Measurements from ENCODE around the gene EZH2. TPM values are rescaled to one million over a fixed set of nuclear protein-coding genes. Genes with fewer than 3 reads are reported as not detected.

The EZH2 gene
- total RNA-seq, 2 experiments from 2014 or later: 45.5 to 72.2 TPM

- H3K36me3 ChIP-seq (ENCODE audit: insufficient read depth, low read length): no peaks in the 10 kb centered on the region
- no peak overlapping the region for H2AFZ ChIP-seq (ENCODE audit: low read length)
- POLR2A ChIA-PET: interaction anchor here (2.2 kb wide), 1 partner anchor 20 kb away, joined by 5 read pairs; no protein-coding TSS in a partner anchor
- no peaks in the 10 kb centered on the region for H3K79me2 ChIP-seq (ENCODE audit: insufficient read depth, low read depth, low read length)
- H3K27ac ChIP-seq (ENCODE audit: low read depth, low read length, poor library complexity, severe bottlenecking): no peak overlapping the region
- no peaks in the 10 kb centered on the region for H3K9me2 ChIP-seq (ENCODE audit: insufficient read depth, low read length)
- H3K4me3 ChIP-seq (ENCODE audit: low read depth, low read length, poor library complexity, severe bottlenecking): no peak overlapping the region
- H4K20me1 ChIP-seq (ENCODE audit: insufficient read depth, low read length): no peaks in the 10 kb centered on the region
- CTCF ChIA-PET (ENCODE audit: unreplicated experiment): no interaction called here
- no peak for DNase-seq (ENCODE audit: low spot score)
- H3K4me2 ChIP-seq (ENCODE audit: low read length): no peak overlapping the region
- H3K4me1 ChIP-seq (ENCODE audit: insufficient read depth, low read length, poor library complexity, severe bottlenecking): no peaks in the 10 kb centered on the region
- TF ChIP-seq EZH2phosphoT487 (IDR thresholded peaks at IDR 0.05; ENCODE audit: borderline replicate concordance, low read depth, low read length): no peak
- TF ChIP-seq, protein P1, sequence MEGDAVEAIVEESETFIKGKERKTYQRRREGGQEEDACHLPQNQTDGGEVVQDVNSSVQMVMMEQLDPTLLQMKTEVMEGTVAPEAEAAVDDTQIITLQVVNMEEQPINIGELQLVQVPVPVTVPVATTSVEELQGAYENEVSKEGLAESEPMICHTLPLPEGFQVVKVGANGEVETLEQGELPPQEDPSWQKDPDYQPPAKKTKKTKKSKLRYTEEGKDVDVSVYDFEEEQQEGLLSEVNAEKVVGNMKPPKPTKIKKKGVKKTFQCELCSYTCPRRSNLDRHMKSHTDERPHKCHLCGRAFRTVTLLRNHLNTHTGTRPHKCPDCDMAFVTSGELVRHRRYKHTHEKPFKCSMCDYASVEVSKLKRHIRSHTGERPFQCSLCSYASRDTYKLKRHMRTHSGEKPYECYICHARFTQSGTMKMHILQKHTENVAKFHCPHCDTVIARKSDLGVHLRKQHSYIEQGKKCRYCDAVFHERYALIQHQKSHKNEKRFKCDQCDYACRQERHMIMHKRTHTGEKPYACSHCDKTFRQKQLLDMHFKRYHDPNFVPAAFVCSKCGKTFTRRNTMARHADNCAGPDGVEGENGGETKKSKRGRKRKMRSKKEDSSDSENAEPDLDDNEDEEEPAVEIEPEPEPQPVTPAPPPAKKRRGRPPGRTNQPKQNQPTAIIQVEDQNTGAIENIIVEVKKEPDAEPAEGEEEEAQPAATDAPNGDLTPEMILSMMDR (conservative IDR thresholded peaks at IDR 0.05; ENCODE audit: low read length): no peak
- no peaks in the 10 kb centered on the region for H3K9me3 ChIP-seq (ENCODE audit: low read length)
- no TSS peak for BruUV-seq (replicated peaks)
- intact Hi-C loops (cut with micrococcal nuclease; ENCODE audit: unreplicated experiment): no loop called here
Measured at GRCh38 chr7:148921189-148921588, 37.1 kb upstream of the EZH2 start.

GRCh38 chr7:148919859-148920258, 35.8 kb upstream of the EZH2 start:
- no peak overlapping the region for H3K27ac ChIP-seq (ENCODE audit: low read depth, low read length, poor library complexity, severe bottlenecking)
- no peaks in the 10 kb centered on the region for H3K9me2 ChIP-seq (ENCODE audit: insufficient read depth, low read length)
- H3K9me3 ChIP-seq (ENCODE audit: low read length): no peaks in the 10 kb centered on the region
- POLR2A ChIA-PET: interaction anchor here (2.2 kb wide), 1 partner anchor 21 kb away, joined by 5 read pairs; no protein-coding TSS in a partner anchor
- no peak overlapping the region for H3K4me3 ChIP-seq (ENCODE audit: low read depth, low read length, poor library complexity, severe bottlenecking)
- no peak overlapping the region for H2AFZ ChIP-seq (ENCODE audit: low read length)
- no peaks in the 10 kb centered on the region for H3K79me2 ChIP-seq (ENCODE audit: insufficient read depth, low read depth, low read length)
- intact Hi-C loops (cut with micrococcal nuclease; ENCODE audit: unreplicated experiment): no loop called here
- BruUV-seq (replicated peaks): no TSS peak
- CTCF ChIA-PET (ENCODE audit: unreplicated experiment): no interaction called here
- peaks cover 9% of the 10 kb centered on the region for H3K4me1 ChIP-seq (ENCODE audit: insufficient read depth, low read length, poor library complexity, severe bottlenecking)
- H4K20me1 ChIP-seq (ENCODE audit: insufficient read depth, low read length): no peaks in the 10 kb centered on the region
- TF ChIP-seq, protein P1 (conservative IDR thresholded peaks at IDR 0.05; ENCODE audit: low read length): no peak
- TF ChIP-seq EZH2phosphoT487 (IDR thresholded peaks at IDR 0.05; ENCODE audit: borderline replicate concordance, low read depth, low read length): no peak
- no peak overlapping the region for H3K4me2 ChIP-seq (ENCODE audit: low read length)
- no peaks in the 10 kb centered on the region for H3K36me3 ChIP-seq (ENCODE audit: insufficient read depth, low read length)
- DNase-seq (ENCODE audit: low spot score): no peak

DNA sequence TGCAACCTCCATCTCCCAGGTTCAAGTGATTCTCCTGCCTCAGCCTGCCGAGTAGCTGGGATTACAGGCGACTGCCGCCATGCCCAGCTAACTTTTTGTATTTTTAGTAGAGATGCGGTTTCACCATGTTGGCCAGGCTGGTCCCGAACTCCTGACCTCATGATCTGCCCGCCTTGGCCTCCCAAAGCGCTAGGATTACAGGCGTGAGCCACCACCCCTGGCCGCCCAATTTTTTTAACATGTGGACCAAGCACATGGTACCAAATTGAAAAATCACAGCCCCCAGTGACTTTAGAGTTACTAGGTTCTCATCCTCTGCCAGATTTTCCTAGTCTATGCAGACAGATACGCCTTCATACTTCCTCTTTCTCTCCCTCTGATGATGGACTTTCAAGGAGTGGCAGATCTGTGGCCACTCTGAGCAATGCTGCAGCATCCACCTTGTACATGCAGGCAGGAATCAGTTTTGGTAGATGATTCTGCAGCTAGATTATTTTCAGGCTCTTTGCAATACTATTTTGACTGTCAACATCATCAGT, 34.0 kb upstream of the EZH2 start:
- Histone ChIP-seq H2AFZ (ENCODE audit: low read length) (no peak overlapping the region), H3K9me3 (ENCODE audit: low read length) (no peaks in the 10 kb centered on the region), H3K4me1 (ENCODE audit: insufficient read depth, low read length, poor library complexity, severe bottlenecking) (peaks cover 26% of the 10 kb centered on the region), H3K79me2 (ENCODE audit: insufficient read depth, low read depth, low read length) (no peaks in the 10 kb centered on the region), H3K9me2 (ENCODE audit: insufficient read depth, low read length) (no peaks in the 10 kb centered on the region), H3K36me3 (ENCODE audit: insufficient read depth, low read length) (no peaks in the 10 kb centered on the region), H3K4me2 (ENCODE audit: low read length) (no peak overlapping the region), H3K4me3 (ENCODE audit: low read depth, low read length, poor library complexity, severe bottlenecking) (no peak overlapping the region), H3K27ac (ENCODE audit: low read depth, low read length, poor library complexity, severe bottlenecking) (no peak overlapping the region), H4K20me1 (ENCODE audit: insufficient read depth, low read length) (no peaks in the 10 kb centered on the region)
- BruUV-seq (replicated peaks): no TSS peak
- intact Hi-C loops (cut with micrococcal nuclease; ENCODE audit: unreplicated experiment): no loop called here
- TF ChIP-seq, protein P1 (conservative IDR thresholded peaks at IDR 0.05; ENCODE audit: low read length): no peak
- TF ChIP-seq EZH2phosphoT487 (IDR thresholded peaks at IDR 0.05; ENCODE audit: borderline replicate concordance, low read depth, low read length): no peak
- ChIA-PET CTCF (ENCODE audit: unreplicated experiment) (no interaction called here), POLR2A (no interaction called here)
- DNase-seq (ENCODE audit: low spot score): no peak

All from OCI-LY7 (cell line).